Neural cell (in vitro differentiated cells): ENCODE data around the gene TDRD10. TPM values are rescaled to one million over a fixed set of nuclear protein-coding genes. Genes with fewer than 3 reads are reported as not detected.

ENCODE experiments used
- H2AFZ ChIP-seq: fragments of 200-600, 300-800 bp; sonication (generic), shearing (Covaris generic); 2 replicates; pipeline ENCODE4 v1.6.0; 2014; ENCODE audit warnings: low read depth, mild to moderate bottlenecking, antibody characterized with exemption, low read length, moderate library complexity
- H3F3A ChIP-seq: fragments of 200-600 bp; shearing (Covaris generic); 2 replicates; pipeline ENCODE4 v1.6.1; 2016; ENCODE audit warnings: mild to moderate bottlenecking, moderate library complexity, mixed read lengths, antibody characterized with exemption, low read length; ENCODE audit not compliant: insufficient read depth, poor library complexity, severe bottlenecking
- H3K27ac ChIP-seq: fragments of 200-600, 300-800 bp; sonication (generic), shearing (Covaris generic); 2 replicates; pipeline ENCODE4 v1.5.1; 2014; ENCODE audit warnings: mild to moderate bottlenecking, low read length, moderate library complexity
- H3K27me3 ChIP-seq: fragments of 300-800, 200-600 bp; sonication (generic), shearing (Covaris generic); 2 replicates; pipeline ENCODE4 v1.6.0; 2014; ENCODE audit warnings: mild to moderate bottlenecking, low read depth, low read length, moderate library complexity; ENCODE audit not compliant: insufficient read depth
- H3K36me3 ChIP-seq: fragments of 300-800, 200-600 bp; sonication (generic), shearing (Covaris generic); 2 replicates; pipeline ENCODE4 v1.5.1; 2014; ENCODE audit warnings: mild to moderate bottlenecking, antibody characterized with exemption, low read length, moderate library complexity; ENCODE audit not compliant: insufficient read depth
- H3K4me2 ChIP-seq: fragments of 300-800, 200-600 bp; sonication (generic), shearing (Covaris generic); 2 replicates; pipeline ENCODE4 v1.6.0; 2014; ENCODE audit warnings: mild to moderate bottlenecking, low read length
- H3K4me3 ChIP-seq: fragments of 300-800, 200-600 bp; sonication (generic), shearing (Covaris generic); 2 replicates; pipeline ENCODE4 v1.5.1; 2014; ENCODE audit warnings: mild to moderate bottlenecking, low read length, moderate library complexity
- H3K79me2 ChIP-seq: fragments of 200-600 bp; shearing (Covaris generic); replicated peaks from 2 replicates; pipeline ENCODE4 v1.6.0; 2014; ENCODE audit warnings: mild to moderate bottlenecking, low read length, moderate library complexity; ENCODE audit not compliant: insufficient read depth
- H3K9ac ChIP-seq: fragments of 300-800, 200-600 bp; sonication (generic), shearing (Covaris generic); 2 replicates; pipeline ENCODE4 v1.6.1; 2016; ENCODE audit warnings: mild to moderate bottlenecking, low read length, mixed read lengths
- H3K9me2 ChIP-seq: fragments of 200-600 bp; shearing (Covaris generic); 2 replicates; pipeline ENCODE4 v1.6.1; 2016; ENCODE audit warnings: mild to moderate bottlenecking, low read length, mixed read lengths; ENCODE audit not compliant: insufficient read depth
- H3K9me3 ChIP-seq: fragments of 200-600, 300-800 bp; sonication (generic), shearing (Covaris generic); 2 replicates; pipeline ENCODE4 v1.6.1; 2016; ENCODE audit warnings: mild to moderate bottlenecking, mixed run types, low read length, moderate library complexity, mixed read lengths
- H4K20me1 ChIP-seq: fragments of 200-600 bp; shearing (Covaris generic); 2 replicates; pipeline ENCODE4 v1.6.1; 2016; ENCODE audit warnings: mild to moderate bottlenecking, mixed run types; ENCODE audit not compliant: insufficient read depth
- EP300 ChIP-seq: fragments of 450-650 bp; conservative IDR thresholded peaks from 2 replicates; pipeline ENCODE4 v1.6.1; 2014; ENCODE audit warnings: antibody characterized with exemption, mild to moderate bottlenecking, moderate library complexity; ENCODE audit not compliant: poor library complexity, severe bottlenecking
- EZH2 ChIP-seq: fragments of 200-600, 300-800 bp; shearing (Covaris generic), sonication (generic); IDR thresholded peaks from 2 replicates; pipeline ENCODE4 v1.6.1; 2014; ENCODE audit warnings: antibody characterized with exemption, low read length, borderline replicate concordance, mild to moderate bottlenecking; ENCODE audit not compliant: insufficient read depth, poor library complexity, severe bottlenecking
- MXI1 ChIP-seq: fragments of 450-650 bp; conservative IDR thresholded peaks from 2 replicates; pipeline ENCODE4 v1.6.1; 2014; ENCODE audit warnings: antibody characterized with exemption, mild to moderate bottlenecking; ENCODE audit not compliant: poor library complexity, severe bottlenecking
- POLR2AphosphoS5 ChIP-seq: IDR thresholded peaks from 2 replicates; pipeline ENCODE4 v1.6.1; 2012
- RAD21 ChIP-seq: fragments of 450-650 bp; conservative IDR thresholded peaks from 2 replicates; pipeline ENCODE4 v1.6.1; 2014; ENCODE audit warnings: antibody characterized with exemption, mild to moderate bottlenecking, moderate library complexity
- SMC3 ChIP-seq: fragments of 450-650 bp; conservative IDR thresholded peaks from 2 replicates; pipeline ENCODE4 v1.6.1; 2014; ENCODE audit warnings: antibody characterized with exemption, mild to moderate bottlenecking, moderate library complexity; ENCODE audit not compliant: poor library complexity
- TAF1 ChIP-seq: IDR thresholded peaks from 2 replicates; pipeline ENCODE4 v1.6.1; 2012; ENCODE audit warnings: low read depth
- polyA plus RNA-seq: library from polyadenylated mRNA; depleted of rRNA; stranded (reverse); fragments of >200 nt; gene quantifications from 2 replicates; pipeline ENCODE4 v1.2.3, GENCODE V29; 2014
- TF ChIP-seq, protein P1 (sequence below): fragments of 450-650 bp; IDR thresholded peaks from 2 replicates; pipeline ENCODE4 v1.5.1; 2014; ENCODE audit warnings: antibody characterized with exemption, mild to moderate bottlenecking, moderate library complexity; ENCODE audit not compliant: poor library complexity, severe bottlenecking
- TF ChIP-seq, protein P2 (sequence below): IDR thresholded peaks from 2 replicates; pipeline ENCODE4 v1.6.1; 2012; ENCODE audit warnings: borderline replicate concordance

Gene TDRD10
- polyA plus RNA-seq, 1 donor from 2014 or later = not detected

DNA sequence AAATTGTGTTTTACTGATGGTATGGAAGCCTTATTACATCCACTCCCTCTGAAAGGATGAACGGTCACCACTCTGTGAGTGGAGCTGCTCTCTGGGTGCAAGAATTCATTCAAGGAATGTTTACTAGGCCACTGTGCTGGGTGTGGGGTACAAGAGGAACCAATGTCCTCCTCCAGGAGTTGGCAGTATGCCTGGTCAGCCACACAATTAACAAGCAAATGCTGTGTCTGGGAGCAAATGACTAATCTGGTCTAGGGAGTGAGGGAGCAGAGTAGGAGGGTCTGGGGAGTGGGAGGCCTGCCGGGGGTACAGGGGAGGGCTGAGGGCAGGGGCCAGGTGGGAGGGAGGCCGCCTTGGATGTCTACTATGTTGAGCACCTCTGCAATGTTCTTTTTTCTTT, 27.2 kb upstream of the TDRD10 start:
- H3K27ac ChIP-seq = no peak overlapping the region
- no peak overlapping the region for H3K9ac ChIP-seq
- H3K4me2 ChIP-seq = no peak overlapping the region
- no peaks in the 10 kb centered on the region for H4K20me1 ChIP-seq
- no peaks in the 10 kb centered on the region for H3K36me3 ChIP-seq
- no peaks in the 10 kb centered on the region for H3F3A ChIP-seq
- no peaks in the 10 kb centered on the region for H3K27me3 ChIP-seq
- H3K9me3 ChIP-seq = no peaks in the 10 kb centered on the region
- TF ChIP-seq MXI1 (no peak), POLR2AphosphoS5 (no peak), EP300 (no peak), SMC3 (no peak), EZH2 (no peak), RAD21 (no peak), TAF1 (no peak)
- TF ChIP-seq, protein P1, sequence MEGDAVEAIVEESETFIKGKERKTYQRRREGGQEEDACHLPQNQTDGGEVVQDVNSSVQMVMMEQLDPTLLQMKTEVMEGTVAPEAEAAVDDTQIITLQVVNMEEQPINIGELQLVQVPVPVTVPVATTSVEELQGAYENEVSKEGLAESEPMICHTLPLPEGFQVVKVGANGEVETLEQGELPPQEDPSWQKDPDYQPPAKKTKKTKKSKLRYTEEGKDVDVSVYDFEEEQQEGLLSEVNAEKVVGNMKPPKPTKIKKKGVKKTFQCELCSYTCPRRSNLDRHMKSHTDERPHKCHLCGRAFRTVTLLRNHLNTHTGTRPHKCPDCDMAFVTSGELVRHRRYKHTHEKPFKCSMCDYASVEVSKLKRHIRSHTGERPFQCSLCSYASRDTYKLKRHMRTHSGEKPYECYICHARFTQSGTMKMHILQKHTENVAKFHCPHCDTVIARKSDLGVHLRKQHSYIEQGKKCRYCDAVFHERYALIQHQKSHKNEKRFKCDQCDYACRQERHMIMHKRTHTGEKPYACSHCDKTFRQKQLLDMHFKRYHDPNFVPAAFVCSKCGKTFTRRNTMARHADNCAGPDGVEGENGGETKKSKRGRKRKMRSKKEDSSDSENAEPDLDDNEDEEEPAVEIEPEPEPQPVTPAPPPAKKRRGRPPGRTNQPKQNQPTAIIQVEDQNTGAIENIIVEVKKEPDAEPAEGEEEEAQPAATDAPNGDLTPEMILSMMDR = no peak
- TF ChIP-seq, protein P2, sequence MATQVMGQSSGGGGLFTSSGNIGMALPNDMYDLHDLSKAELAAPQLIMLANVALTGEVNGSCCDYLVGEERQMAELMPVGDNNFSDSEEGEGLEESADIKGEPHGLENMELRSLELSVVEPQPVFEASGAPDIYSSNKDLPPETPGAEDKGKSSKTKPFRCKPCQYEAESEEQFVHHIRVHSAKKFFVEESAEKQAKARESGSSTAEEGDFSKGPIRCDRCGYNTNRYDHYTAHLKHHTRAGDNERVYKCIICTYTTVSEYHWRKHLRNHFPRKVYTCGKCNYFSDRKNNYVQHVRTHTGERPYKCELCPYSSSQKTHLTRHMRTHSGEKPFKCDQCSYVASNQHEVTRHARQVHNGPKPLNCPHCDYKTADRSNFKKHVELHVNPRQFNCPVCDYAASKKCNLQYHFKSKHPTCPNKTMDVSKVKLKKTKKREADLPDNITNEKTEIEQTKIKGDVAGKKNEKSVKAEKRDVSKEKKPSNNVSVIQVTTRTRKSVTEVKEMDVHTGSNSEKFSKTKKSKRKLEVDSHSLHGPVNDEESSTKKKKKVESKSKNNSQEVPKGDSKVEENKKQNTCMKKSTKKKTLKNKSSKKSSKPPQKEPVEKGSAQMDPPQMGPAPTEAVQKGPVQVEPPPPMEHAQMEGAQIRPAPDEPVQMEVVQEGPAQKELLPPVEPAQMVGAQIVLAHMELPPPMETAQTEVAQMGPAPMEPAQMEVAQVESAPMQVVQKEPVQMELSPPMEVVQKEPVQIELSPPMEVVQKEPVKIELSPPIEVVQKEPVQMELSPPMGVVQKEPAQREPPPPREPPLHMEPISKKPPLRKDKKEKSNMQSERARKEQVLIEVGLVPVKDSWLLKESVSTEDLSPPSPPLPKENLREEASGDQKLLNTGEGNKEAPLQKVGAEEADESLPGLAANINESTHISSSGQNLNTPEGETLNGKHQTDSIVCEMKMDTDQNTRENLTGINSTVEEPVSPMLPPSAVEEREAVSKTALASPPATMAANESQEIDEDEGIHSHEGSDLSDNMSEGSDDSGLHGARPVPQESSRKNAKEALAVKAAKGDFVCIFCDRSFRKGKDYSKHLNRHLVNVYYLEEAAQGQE = no peak
- no peak overlapping the region for H2AFZ ChIP-seq
- H3K9me2 ChIP-seq = no peaks in the 10 kb centered on the region
- H3K4me3 ChIP-seq = no peak overlapping the region
- H3K79me2 ChIP-seq = no peaks in the 10 kb centered on the region

DNA sequence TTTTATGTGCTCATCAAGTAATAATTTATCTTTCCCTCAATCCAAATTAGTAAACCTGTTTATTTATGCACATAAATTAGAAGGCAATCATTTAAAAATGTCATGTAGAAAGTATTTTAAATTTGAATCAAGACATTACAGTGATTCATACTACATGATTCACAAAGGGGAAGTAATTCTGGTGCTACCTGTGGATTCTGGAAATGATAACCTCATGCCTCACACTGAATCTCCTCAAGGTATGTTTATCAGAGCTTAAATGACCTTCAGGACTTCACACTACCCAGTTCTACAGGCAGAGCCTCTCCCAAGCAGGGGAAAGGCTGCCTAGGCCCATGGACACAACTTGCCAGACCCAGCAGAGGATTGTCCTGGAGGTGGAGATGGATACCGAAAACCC, 25.2 kb upstream of the TDRD10 start:
- Histone ChIP-seq H3K9ac (no peak overlapping the region), H3K9me3 (no peaks in the 10 kb centered on the region), H3K4me2 (no peak overlapping the region), H3K9me2 (no peaks in the 10 kb centered on the region), H3K36me3 (no peaks in the 10 kb centered on the region), H2AFZ (no peak overlapping the region), H3K4me3 (no peak overlapping the region), H3F3A (no peaks in the 10 kb centered on the region), H3K27ac (no peak overlapping the region), H4K20me1 (no peaks in the 10 kb centered on the region), H3K27me3 (no peaks in the 10 kb centered on the region), H3K79me2 (no peaks in the 10 kb centered on the region)
- TF ChIP-seq, protein P2 = no peak
- no peak for TF ChIP-seq MXI1
- no peak for TF ChIP-seq POLR2AphosphoS5
- TF ChIP-seq EZH2 = no peak
- TF ChIP-seq, protein P1 = no peak
